K562 (cell line): ENCODE data around the gene GRHL3. TPM values are rescaled to one million over a fixed set of nuclear protein-coding genes. Genes with fewer than 3 reads are reported as not detected.

Experiments used
- ATAC-seq: fragments of 200-7000 bp; cut with Tn5 transposase; 3 replicates; pipeline ENCODE4 v1.9.1; 2020; ENCODE audit warnings: moderate library complexity
- BruUV-seq: library from RNA; stranded (reverse); fragments of 400-500 nt; replicated peaks from 2 replicates; lab custom pipeline; 2021; lab: Mats Ljungman, UMichigan
- CTCF ChIA-PET: fragments of 300-600 bp; formaldehyde crosslinking; extraction: SDS; loops from one replicate; lab custom pipeline; 2021; ENCODE audit warnings: low intra/inter-chr PET ratio; lab: Yijun Ruan, JAX
- POLR2A ChIA-PET: fragments of 300-600, 350-650 bp; sonication (Branson Sonifier 250); formaldehyde crosslinking; extraction: SDS; loops from one replicate; lab custom pipeline; 2021; ENCODE audit warnings: antibody characterized with exemption, inconsistent platforms; lab: Yijun Ruan, JAX
- DNase-seq, 4 experiments: peaks; one replicate each; pipeline versions ENCODE4 v3.0.0 to v3.0.0-alpha.2; 2011 to 2018; ENCODE audit warnings: low spot score in 3 of 4, mixed read lengths in 3 of 4; ENCODE audit errors: extremely low read depth in 1 of 4
- FAIRE-seq: peaks from 2 replicates; lab custom pipeline; 2011; peaks lifted over from hg19 to GRCh38; lab: Jason Lieb, UNC
- H2AFZ ChIP-seq: 2 replicates; pipeline ENCODE4 v1.6.0; 2011; ENCODE audit warnings: low read depth, low read length, control low read depth, inconsistent platforms
- H3K27ac ChIP-seq: fragments of 200-600 bp; 3 replicates; pipeline ENCODE4 v1.8.0; 2011; ENCODE audit warnings: low read depth, mild to moderate bottlenecking, control low read depth, inconsistent platforms, low read length, moderate library complexity, mixed read lengths; ENCODE audit errors: extremely low read depth
- H3K27me3 ChIP-seq, 2 experiments: fragments of 300-600 bp in 1 of 2; 2 replicates in 1 of 2; 3 replicates in 1 of 2; pipeline versions ENCODE4 v1.6.0 to v1.8.0; 2011; ENCODE audit warnings: inconsistent platforms in 2 of 2, low read length in 2 of 2, mild to moderate bottlenecking in 1 of 2, mixed read lengths in 1 of 2, moderate library complexity in 1 of 2; ENCODE audit not compliant: control insufficient read depth in 2 of 2, insufficient read depth in 2 of 2
- H3K36me3 ChIP-seq: fragments of 300-600 bp; 3 replicates; pipeline ENCODE4 v1.8.0; 2011; ENCODE audit warnings: mild to moderate bottlenecking, low read length, inconsistent platforms; ENCODE audit not compliant: control insufficient read depth, insufficient read depth
- H3K4me1 ChIP-seq, 2 experiments: fragments of 200-600 bp in 1 of 2; replicated peaks in 1 of 2; 2 replicates in 1 of 2; 3 replicates in 1 of 2; pipeline versions ENCODE4 v1.5.1 to v1.8.0; 2011; ENCODE audit warnings: inconsistent platforms in 2 of 2, low read length in 2 of 2, mild to moderate bottlenecking in 1 of 2, mixed read lengths in 1 of 2, moderate library complexity in 1 of 2; ENCODE audit not compliant: control insufficient read depth in 2 of 2, insufficient read depth in 2 of 2
- H3K4me2 ChIP-seq: 2 replicates; pipeline ENCODE4 v1.6.1; 2011; ENCODE audit warnings: low read length, control low read depth, inconsistent platforms, mixed read lengths; ENCODE audit not compliant: insufficient read depth
- H3K4me3 ChIP-seq: fragments of 200-600 bp; sonication (generic), shearing (Covaris generic); 2 replicates; pipeline ENCODE4 v1.5.1; 2016; ENCODE audit warnings: control low read depth, inconsistent platforms
- H3K79me2 ChIP-seq: fragments of 200-600 bp; 3 replicates; pipeline ENCODE4 v1.8.0; 2011; ENCODE audit warnings: low read length, inconsistent platforms; ENCODE audit not compliant: control insufficient read depth, insufficient read depth
- H3K9ac ChIP-seq, 2 experiments: 2 replicates each; pipeline versions ENCODE4 v1.6.0 to v1.6.1; 2011; ENCODE audit warnings: low read depth in 2 of 2, low read length in 2 of 2, control low read depth in 1 of 2, inconsistent platforms in 1 of 2, mild to moderate bottlenecking in 1 of 2, mixed read lengths in 1 of 2; ENCODE audit not compliant: insufficient read depth in 1 of 2
- H3K9me1 ChIP-seq: one replicate; pipeline ENCODE4 v1.6.0; 2011; ENCODE audit warnings: inconsistent platforms, mild to moderate bottlenecking, low read length, moderate library complexity; ENCODE audit not compliant: control insufficient read depth, insufficient read depth
- H3K9me3 ChIP-seq: replicated peaks from 2 replicates; pipeline ENCODE4 v1.5.1; 2011; ENCODE audit warnings: low read depth, low read length, inconsistent platforms; ENCODE audit not compliant: control insufficient read depth, insufficient read depth
- H4K20me1 ChIP-seq: replicated peaks from 2 replicates; pipeline ENCODE4 v1.6.1; 2011; ENCODE audit warnings: low read length, inconsistent platforms, mixed read lengths; ENCODE audit not compliant: control insufficient read depth, insufficient read depth
- FOSL1 ChIP-seq: fragments of 200-800 bp; sonication (Bioruptor generic); conservative IDR thresholded peaks from 2 replicates; pipeline ENCODE4 v1.6.1; 2016; ENCODE audit warnings: missing genetic modification characterization, missing compliant biosample characterization
- ILK ChIP-seq: fragments of 450-650 bp; IDR thresholded peaks from 2 replicates; pipeline ENCODE4 v1.6.1; 2016; ENCODE audit warnings: missing genetic modification characterization, low read depth, mild to moderate bottlenecking, missing compliant biosample characterization, moderate library complexity, borderline replicate concordance
- RHOXF2B ChIP-seq: fragments of 250-450 bp; sonication (Bioruptor Pico); conservative IDR thresholded peaks from 2 replicates; pipeline ENCODE4 v1.5.1; 2021
- ZNF134 ChIP-seq: fragments of 250-450 bp; sonication (Bioruptor Pico); conservative IDR thresholded peaks from 2 replicates; pipeline ENCODE4 v1.4.0; 2020
- WGBS: fragments of 100-300 bp; shearing (Covaris generic); methylation state at CpG from one replicate; pipeline ENCODE4 v1.1.6; 2016; ENCODE audit warnings: low coverage, mixed read lengths; ENCODE audit not compliant: insufficient coverage; ENCODE audit errors: missing lambda C conversion rate; 5-methylcytosine and 5-hydroxymethylcytosine counted together
- in situ Hi-C: fragments of 300-500 bp; cut with MboI; formaldehyde crosslinking; loops from 4 replicates; pipeline ENCODE4 v1.15.0; 2018; ENCODE audit warnings: inconsistent platforms, mixed read lengths
- intact Hi-C: fragments of 100-400 bp; cut with micrococcal nuclease; formaldehyde crosslinking; loops from 2 replicates; pipeline ENCODE4 v1.14.2; 2022
- polyA plus RNA-seq, 8 experiments: library from polyadenylated mRNA; depleted of rRNA in 4 of 8; stranded (reverse) in 5 of 8; unstranded in 3 of 8; fragments of >200 nt; fragmentation: Nextera tagmentation in 2 of 8; fragmentation: Illumina TruSeq in 1 of 8; extraction: Ambion mirVana in 2 of 8; extraction: Trizol in 1 of 8; gene quantifications; 2 replicates each; pipeline versions ENCODE4 v1.2.1 to v1.2.3, GENCODE V29; 2011 to 2014; ENCODE audit warnings: inconsistent platforms in 1 of 8, missing spikeins in 1 of 8
- total RNA-seq, 7 experiments: library from RNA; depleted of rRNA in 6 of 7; stranded (reverse); fragments of >200 nt in 6 of 7; fragmentation: Illumina TruSeq in 2 of 7; extraction: Trizol in 2 of 7; gene quantifications; 2 replicates each; pipeline versions ENCODE4 v1.2.1 to v1.2.3, GENCODE V29; 2011 to 2021; ENCODE audit warnings: low replicate concordance in 1 of 7

Gene GRHL3
- total and polyA plus RNA-seq, 9 of the 15 experiments (the other 6 are each of a cell fraction or from before 2014, with no cell fraction given) = 0.01 to 0.04 TPM; not detected in 7

GRCh38 chr1:24388331-24388885 lies 69.3 kb downstream of the GRHL3 start:
- CTCF ChIA-PET = interaction anchor here (7.3 kb wide), 1 partner anchor 188 kb away, joined by 222 read pairs; no protein-coding TSS in a partner anchor
- Histone ChIP-seq H4K20me1 (peaks cover 5% of the 10 kb centered on the region; the same call in 1 of the 2 replicates), H3K4me2 (no peak overlapping the region), H3K9ac (no peak overlapping the region), H3K9me1 (no peaks in the 10 kb centered on the region), H3K9me3 (no peaks in the 10 kb centered on the region), H2AFZ (no peak overlapping the region), H3K36me3 (no peaks in the 10 kb centered on the region), H3K27me3 (peaks cover 0 to 17% of the 10 kb centered on the region in 2 experiments; a peak in 3 of 5 replicates), H3K4me3 (no peak overlapping the region), H3K4me1 (no peaks in the 10 kb centered on the region), H3K79me2 (no peaks in the 10 kb centered on the region), H3K27ac (no peak overlapping the region)
- TF ChIP-seq RHOXF2B (CRISPR knock-in tag) (no peak), FOSL1 (tag) (no peak), ILK (tag) (no peak), ZNF134 (CRISPR knock-in tag) (no peak)
- in situ Hi-C loops (no loop called here), intact Hi-C loops (no loop called here)
- no TSS peak for BruUV-seq
- ATAC-seq = no peak
- DNase-seq = no peak
- POLR2A ChIA-PET = interaction anchor here (0.6 to 1.6 kb wide), 2 partner anchors 15 to 189 kb away, joined by 3 to 4 read pairs; no protein-coding TSS in a partner anchor
- no peak for FAIRE-seq
- 46% methylated on average over 8 of the region's 8 CpGs for WGBS

GRCh38 chr1:24389231-24389678 lies 70.1 kb downstream of the GRHL3 start:
- intact Hi-C loops (no loop called here), in situ Hi-C loops (no loop called here)
- Histone ChIP-seq H3K9me1 (no peaks in the 10 kb centered on the region), H3K4me1 (no peaks in the 10 kb centered on the region), H3K9me3 (no peaks in the 10 kb centered on the region), H3K27ac (no peak overlapping the region), H2AFZ (no peak overlapping the region), H3K9ac (no peak overlapping the region), H4K20me1 (peaks cover 5% of the 10 kb centered on the region; the same call in 1 of the 2 replicates), H3K4me2 (no peak overlapping the region), H3K79me2 (no peaks in the 10 kb centered on the region), H3K27me3 (peaks cover 0 to 17% of the 10 kb centered on the region in 2 experiments; a peak in 3 of 5 replicates), H3K4me3 (no peak overlapping the region), H3K36me3 (no peaks in the 10 kb centered on the region)
- WGBS = 50% methylated on average over 4 of the region's 4 CpGs
- ATAC-seq (no peak), FAIRE-seq (no peak), DNase-seq (no peak)
- no TSS peak for BruUV-seq
- POLR2A ChIA-PET = interaction anchor here (0.6 kb wide), 1 partner anchor 190 kb away, joined by 4 read pairs; no protein-coding TSS in a partner anchor
- CTCF ChIA-PET = interaction anchor here (2.7 to 7.3 kb wide), 2 partner anchors 189 to 318 kb away, joined by 16 to 222 read pairs; no protein-coding TSS in a partner anchor
